ENCODE data around the gene LARP4B.

LARP4B gene

GRCh38 chr10:828191-828590, 103.3 kb downstream of the LARP4B start:
- TF ChIP-seq, protein P1, sequence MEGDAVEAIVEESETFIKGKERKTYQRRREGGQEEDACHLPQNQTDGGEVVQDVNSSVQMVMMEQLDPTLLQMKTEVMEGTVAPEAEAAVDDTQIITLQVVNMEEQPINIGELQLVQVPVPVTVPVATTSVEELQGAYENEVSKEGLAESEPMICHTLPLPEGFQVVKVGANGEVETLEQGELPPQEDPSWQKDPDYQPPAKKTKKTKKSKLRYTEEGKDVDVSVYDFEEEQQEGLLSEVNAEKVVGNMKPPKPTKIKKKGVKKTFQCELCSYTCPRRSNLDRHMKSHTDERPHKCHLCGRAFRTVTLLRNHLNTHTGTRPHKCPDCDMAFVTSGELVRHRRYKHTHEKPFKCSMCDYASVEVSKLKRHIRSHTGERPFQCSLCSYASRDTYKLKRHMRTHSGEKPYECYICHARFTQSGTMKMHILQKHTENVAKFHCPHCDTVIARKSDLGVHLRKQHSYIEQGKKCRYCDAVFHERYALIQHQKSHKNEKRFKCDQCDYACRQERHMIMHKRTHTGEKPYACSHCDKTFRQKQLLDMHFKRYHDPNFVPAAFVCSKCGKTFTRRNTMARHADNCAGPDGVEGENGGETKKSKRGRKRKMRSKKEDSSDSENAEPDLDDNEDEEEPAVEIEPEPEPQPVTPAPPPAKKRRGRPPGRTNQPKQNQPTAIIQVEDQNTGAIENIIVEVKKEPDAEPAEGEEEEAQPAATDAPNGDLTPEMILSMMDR (IDR thresholded peaks at IDR 0.05; ENCODE audit: unreplicated experiment in 3 of 3): no peak

GRCh38 chr10:824946-825345, 106.6 kb downstream of the LARP4B start:
- Mint-ChIP-seq H3K4me1 (no peaks in the 10 kb centered on the region), H3K4me3 (no peak overlapping the region), H3K27me3 (ENCODE audit: low read depth) (no peaks in the 10 kb centered on the region), H3K27ac (no peak overlapping the region), H3K36me3 (ENCODE audit: low read depth) (peaks cover 66% of the 10 kb centered on the region), H3K9me3 (no peaks in the 10 kb centered on the region)
- TF ChIP-seq, protein P1 (IDR thresholded peaks at IDR 0.05; ENCODE audit: unreplicated experiment in 3 of 3): no peak

More at GRCh38 chr10:828191-828590, 103.3 kb downstream of the LARP4B start:
- Mint-ChIP-seq H3K9me3 (no peaks in the 10 kb centered on the region), H3K36me3 (ENCODE audit: low read depth) (peaks cover 72% of the 10 kb centered on the region), H3K27ac (no peak overlapping the region), H3K4me1 (no peaks in the 10 kb centered on the region), H3K27me3 (ENCODE audit: low read depth) (no peaks in the 10 kb centered on the region), H3K4me3 (no peak overlapping the region)

DNA sequence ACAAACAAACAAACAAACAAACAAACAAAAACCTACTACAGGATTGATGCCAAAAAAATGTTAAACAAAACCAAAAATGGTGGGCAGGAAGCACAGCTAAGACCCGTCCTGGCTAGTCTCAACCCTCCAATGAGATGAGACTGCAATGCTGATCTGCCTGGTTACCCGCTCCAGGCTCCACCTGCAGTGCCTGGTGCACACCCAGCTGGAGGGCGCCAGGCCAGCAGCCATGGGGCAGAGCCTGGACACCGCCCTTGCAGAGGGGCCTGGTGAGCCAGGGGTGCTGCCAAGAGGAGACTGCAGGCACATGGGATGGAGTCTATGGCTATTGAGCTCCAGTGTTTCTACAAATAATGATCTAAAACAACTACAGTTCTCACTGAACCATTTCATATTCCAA, 107.0 kb downstream of the LARP4B start:
- Mint-ChIP-seq H3K4me1 (no peaks in the 10 kb centered on the region), H3K27me3 (ENCODE audit: low read depth) (no peaks in the 10 kb centered on the region), H3K9me3 (no peaks in the 10 kb centered on the region), H3K4me3 (no peak overlapping the region), H3K27ac (no peak overlapping the region), H3K36me3 (ENCODE audit: low read depth) (peaks cover 65% of the 10 kb centered on the region)
- TF ChIP-seq, protein P1 (IDR thresholded peaks at IDR 0.05; ENCODE audit: unreplicated experiment in 3 of 3): no peak

DNA sequence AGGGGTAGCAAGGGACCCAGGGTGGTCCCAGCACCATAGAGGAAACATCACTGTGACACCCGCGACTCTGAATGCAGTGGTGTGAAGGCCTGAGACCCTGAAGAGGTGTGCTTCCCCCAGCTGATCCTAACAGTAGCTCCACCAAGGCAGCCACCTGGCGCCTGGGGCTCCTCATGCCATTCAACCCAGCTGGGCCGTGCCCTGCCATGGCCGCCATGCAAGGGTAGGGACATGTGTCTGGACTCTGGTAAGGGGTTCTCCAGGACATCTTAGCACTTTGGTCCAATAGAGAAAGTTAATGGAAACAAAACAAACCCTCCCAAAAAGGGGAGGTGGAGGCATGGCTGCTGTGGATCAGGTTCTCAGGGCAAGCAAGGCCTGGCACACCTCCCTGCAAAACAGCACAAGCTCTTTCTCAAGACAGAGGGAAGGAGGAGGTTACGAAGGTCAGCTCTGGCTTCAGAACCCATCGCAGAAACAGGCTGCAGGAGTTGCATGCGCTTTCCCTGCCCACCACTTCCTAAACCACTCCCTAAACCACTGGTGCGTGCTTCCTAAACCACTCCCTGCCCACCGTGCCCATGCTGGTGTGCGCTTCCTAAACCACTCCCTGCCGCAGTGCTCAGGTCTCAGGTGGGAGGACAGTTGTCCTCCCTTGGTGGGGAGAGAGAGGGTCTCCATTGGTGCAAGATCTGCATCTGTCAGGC, 108.7 kb downstream of the LARP4B start:
- Mint-ChIP-seq H3K4me1 (no peaks in the 10 kb centered on the region), H3K36me3 (ENCODE audit: low read depth) (peaks cover 63% of the 10 kb centered on the region), H3K27ac (no peak overlapping the region), H3K4me3 (no peak overlapping the region), H3K9me3 (no peaks in the 10 kb centered on the region), H3K27me3 (ENCODE audit: low read depth) (no peaks in the 10 kb centered on the region)
- TF ChIP-seq, protein P1 (IDR thresholded peaks at IDR 0.05; ENCODE audit: unreplicated experiment in 3 of 3): no peak

GRCh38 chr10:822197-822596, 109.3 kb downstream of the LARP4B start:
- no peak overlapping the region for H3K27ac Mint-ChIP-seq

More at GRCh38 chr10:822197-822596, 109.3 kb downstream of the LARP4B start:
- Mint-ChIP-seq H3K4me1 (no peaks in the 10 kb centered on the region), H3K4me3 (no peak overlapping the region), H3K9me3 (no peaks in the 10 kb centered on the region), H3K27me3 (ENCODE audit: low read depth) (no peaks in the 10 kb centered on the region), H3K36me3 (ENCODE audit: low read depth) (peaks cover 65% of the 10 kb centered on the region)
- TF ChIP-seq, protein P1 (IDR thresholded peaks at IDR 0.05; ENCODE audit: unreplicated experiment in 3 of 3): no peak
